Mesothelial cell of epicardium (in vitro differentiated cells): ENCODE results near the gene CECR2. TPM values are rescaled to one million over a fixed set of nuclear protein-coding genes. Genes with fewer than 3 reads are reported as not detected.

ENCODE experiments used
- DNase-seq, 2 experiments: peaks; one replicate each; pipeline ENCODE4 v3.0.0; 2021; ENCODE audit warnings: low spot score in 2 of 2; ENCODE audit not compliant: unreplicated experiment in 2 of 2
- H3K27ac Mint-ChIP-seq: 2 replicates; pipeline ENCODE4 v1.8.0; 2021; ENCODE audit warnings: mixed read lengths
- H3K27me3 Mint-ChIP-seq: 2 replicates; pipeline ENCODE4 v1.8.0; 2021; ENCODE audit warnings: low read depth, mixed read lengths
- H3K36me3 Mint-ChIP-seq: 2 replicates; pipeline ENCODE4 v1.8.0; 2021; ENCODE audit warnings: mixed read lengths
- H3K4me1 Mint-ChIP-seq: 2 replicates; pipeline ENCODE4 v1.8.0; 2021; ENCODE audit warnings: mixed read lengths
- H3K4me3 Mint-ChIP-seq: 2 replicates; pipeline ENCODE4 v1.8.0; 2021; ENCODE audit warnings: mild to moderate bottlenecking, moderate library complexity, mixed read lengths
- H3K9me3 Mint-ChIP-seq: 2 replicates; pipeline ENCODE4 v1.8.0; 2021; ENCODE audit warnings: mixed read lengths
- total RNA-seq: library from RNA; stranded (reverse); gene quantifications from 3 replicates; pipeline ENCODE4 v1.2.1, GENCODE V29; 2021
- TF ChIP-seq, protein P1 (sequence below): fragments of 200-600 bp; sonication (generic); IDR thresholded peaks from one replicate; pipeline ENCODE4 v1.5.0; 2021; ENCODE audit warnings: antibody characterized with exemption; ENCODE audit not compliant: unreplicated experiment

Gene CECR2
- total RNA-seq, result 14.1 to 15.1 TPM (median 15.0 TPM) in 3 replicates

DNA sequence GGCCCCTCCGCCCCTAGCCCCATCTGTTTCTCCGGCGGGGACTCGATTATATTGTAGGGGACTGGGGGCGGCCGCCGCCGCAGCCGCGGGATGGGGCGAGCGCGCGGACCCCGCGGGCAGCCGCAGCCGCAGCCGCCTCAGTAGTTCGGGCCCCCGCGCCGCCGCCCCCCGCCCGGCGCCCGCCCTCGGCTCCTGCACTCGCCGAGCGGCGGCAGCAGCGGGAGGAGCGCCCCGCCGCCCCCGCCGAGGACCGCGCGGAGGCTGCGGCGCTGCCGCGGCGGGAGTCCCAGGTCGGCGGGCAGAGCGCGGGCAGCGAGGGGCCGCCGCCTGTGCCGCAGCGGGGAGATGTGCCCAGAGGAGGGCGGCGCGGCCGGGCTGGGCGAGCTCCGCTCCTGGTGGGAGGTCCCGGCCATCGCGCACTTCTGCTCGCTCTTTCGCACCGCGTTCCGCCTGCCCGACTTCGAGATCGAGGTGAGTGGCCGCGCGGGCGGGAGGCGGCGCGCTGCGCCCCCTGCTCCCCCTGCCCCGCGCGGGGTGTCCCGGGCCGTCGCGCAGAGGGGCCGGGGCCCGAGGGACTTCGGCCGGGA lies at the start of gene CECR2:
TSS of gene CECR2 (plus strand) at position 22 of the 587 bp plus-strand sequence. CDS start at position 346, 324 bp downstream.
- H3K9me3 Mint-ChIP-seq, result no peaks in the 10 kb centered on the region
- H3K36me3 Mint-ChIP-seq, result no peaks in the 10 kb centered on the region
- TF ChIP-seq, protein P1, sequence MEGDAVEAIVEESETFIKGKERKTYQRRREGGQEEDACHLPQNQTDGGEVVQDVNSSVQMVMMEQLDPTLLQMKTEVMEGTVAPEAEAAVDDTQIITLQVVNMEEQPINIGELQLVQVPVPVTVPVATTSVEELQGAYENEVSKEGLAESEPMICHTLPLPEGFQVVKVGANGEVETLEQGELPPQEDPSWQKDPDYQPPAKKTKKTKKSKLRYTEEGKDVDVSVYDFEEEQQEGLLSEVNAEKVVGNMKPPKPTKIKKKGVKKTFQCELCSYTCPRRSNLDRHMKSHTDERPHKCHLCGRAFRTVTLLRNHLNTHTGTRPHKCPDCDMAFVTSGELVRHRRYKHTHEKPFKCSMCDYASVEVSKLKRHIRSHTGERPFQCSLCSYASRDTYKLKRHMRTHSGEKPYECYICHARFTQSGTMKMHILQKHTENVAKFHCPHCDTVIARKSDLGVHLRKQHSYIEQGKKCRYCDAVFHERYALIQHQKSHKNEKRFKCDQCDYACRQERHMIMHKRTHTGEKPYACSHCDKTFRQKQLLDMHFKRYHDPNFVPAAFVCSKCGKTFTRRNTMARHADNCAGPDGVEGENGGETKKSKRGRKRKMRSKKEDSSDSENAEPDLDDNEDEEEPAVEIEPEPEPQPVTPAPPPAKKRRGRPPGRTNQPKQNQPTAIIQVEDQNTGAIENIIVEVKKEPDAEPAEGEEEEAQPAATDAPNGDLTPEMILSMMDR, result no peak
- H3K4me1 Mint-ChIP-seq, result peaks cover 39% of the 10 kb centered on the region
- peak within 1 kb of the TSS; percentile 89 for H3K4me3 Mint-ChIP-seq
- peaks cover 2% of the 10 kb centered on the region for H3K27me3 Mint-ChIP-seq
- H3K27ac Mint-ChIP-seq, result peak within 1 kb of the TSS; percentile 94
- DNase-seq, result peak; percentile 46 to 73

DNA sequence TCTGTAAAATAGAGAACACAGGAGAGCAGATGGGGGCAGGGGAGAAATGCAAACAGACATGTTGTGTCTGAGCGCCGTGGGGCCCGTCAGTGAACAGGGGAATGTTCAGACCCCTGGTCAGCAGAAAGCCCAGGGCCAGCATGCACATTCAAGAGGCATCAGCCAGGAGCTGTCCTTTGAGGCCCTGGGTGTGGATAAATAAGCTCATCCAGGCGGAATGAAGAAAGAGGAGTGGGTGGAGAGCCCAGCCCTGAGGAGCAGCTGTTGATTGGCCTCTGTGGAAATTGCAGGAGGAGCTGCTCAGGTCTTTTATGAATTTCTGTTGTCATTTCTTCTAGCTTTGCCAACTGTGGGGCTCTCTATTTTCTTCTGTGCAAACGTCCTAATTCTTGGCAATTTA lies 49.7 kb upstream of the CECR2 start:
- TF ChIP-seq, protein P1, result no peak
- no peaks in the 10 kb centered on the region for H3K4me1 Mint-ChIP-seq
- H3K4me3 Mint-ChIP-seq, result no peak overlapping the region
- no peak for DNase-seq
- no peaks in the 10 kb centered on the region for H3K36me3 Mint-ChIP-seq
- H3K9me3 Mint-ChIP-seq, result no peaks in the 10 kb centered on the region
- H3K27me3 Mint-ChIP-seq, result no peaks in the 10 kb centered on the region
- no peak overlapping the region for H3K27ac Mint-ChIP-seq

DNA sequence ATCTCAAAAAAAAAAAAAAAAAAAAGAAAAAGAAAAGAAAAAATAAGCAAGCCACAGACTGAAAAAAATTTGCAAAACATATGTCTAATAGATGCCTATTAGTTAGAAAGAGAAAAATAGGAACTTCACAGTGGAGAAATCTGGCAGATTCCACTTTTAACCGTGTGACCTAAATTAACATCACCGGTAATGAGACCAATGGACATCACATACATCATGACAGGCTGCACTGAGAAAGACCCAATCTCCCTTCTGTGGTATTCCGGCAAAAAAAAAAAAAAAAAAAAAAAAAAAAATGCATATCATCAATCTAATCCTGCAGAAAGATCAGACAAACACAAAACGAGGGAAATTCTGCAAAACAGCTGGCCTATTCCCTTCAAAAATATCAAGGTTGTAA lies 46.7 kb upstream of the CECR2 start:
- Mint-ChIP-seq H3K27ac (no peak overlapping the region), H3K36me3 (no peaks in the 10 kb centered on the region), H3K27me3 (no peaks in the 10 kb centered on the region), H3K4me1 (no peaks in the 10 kb centered on the region), H3K4me3 (no peak overlapping the region), H3K9me3 (peaks cover 4% of the 10 kb centered on the region)
- TF ChIP-seq, protein P1, result no peak
- DNase-seq, result no peak

DNA sequence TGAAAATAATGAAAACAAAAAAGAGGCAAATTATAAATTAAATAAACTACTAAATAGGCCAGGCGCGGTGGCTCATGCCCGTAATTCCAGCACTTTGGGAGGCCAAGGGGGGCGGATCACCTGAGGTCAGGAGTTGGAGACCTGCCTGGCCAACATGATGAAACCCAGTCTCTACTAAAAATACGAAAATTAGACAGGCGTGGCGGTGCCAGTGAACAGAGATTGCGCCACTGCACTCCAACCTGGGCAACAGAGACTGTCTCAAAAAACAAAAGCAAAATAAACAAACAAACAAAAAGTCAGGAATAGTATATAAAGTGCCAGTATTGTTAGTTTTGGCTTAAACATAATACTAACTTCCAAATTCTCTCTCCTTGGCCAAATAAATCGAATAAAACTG lies 37.6 kb upstream of the CECR2 start:
- Mint-ChIP-seq H3K36me3 (no peaks in the 10 kb centered on the region), H3K9me3 (no peaks in the 10 kb centered on the region), H3K4me1 (no peaks in the 10 kb centered on the region), H3K27me3 (no peaks in the 10 kb centered on the region), H3K27ac (no peak overlapping the region), H3K4me3 (no peak overlapping the region)
- TF ChIP-seq, protein P1, result no peak
- DNase-seq, result no peak

DNA sequence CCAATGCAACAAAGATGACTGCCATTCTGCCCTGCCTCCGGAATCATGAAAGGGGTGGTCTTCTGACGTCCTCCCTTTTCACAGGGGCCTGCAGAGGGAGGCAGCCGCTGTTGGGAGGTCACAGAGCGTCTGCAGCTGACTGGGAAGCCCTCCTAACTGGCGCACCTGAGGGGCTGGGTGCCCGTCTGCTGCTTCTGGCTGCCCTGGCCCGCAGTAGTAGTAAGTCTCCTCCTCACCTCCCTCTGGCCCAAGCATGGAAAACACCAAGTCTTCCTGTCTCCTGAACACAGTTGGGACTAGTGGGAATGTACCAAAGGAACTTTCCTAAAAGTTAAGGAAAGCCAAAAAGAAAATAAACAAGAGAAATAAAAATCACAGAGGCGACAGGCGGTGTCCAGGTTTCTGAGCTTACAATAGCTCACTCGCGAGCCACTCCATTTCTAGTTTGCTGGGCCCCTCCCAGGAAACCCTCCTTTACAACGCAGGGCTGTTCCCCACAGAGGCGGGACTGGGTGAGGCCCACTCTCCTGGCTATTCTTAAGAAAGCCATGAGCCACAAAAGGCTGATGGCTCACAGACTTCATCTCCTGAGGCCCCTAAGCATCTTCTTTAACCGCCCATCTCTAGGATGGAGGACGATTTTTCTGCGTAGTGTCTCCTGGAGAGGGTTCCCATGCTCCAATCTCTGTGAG lies 37.0 kb upstream of the CECR2 start:
- Mint-ChIP-seq H3K36me3 (no peaks in the 10 kb centered on the region), H3K4me3 (no peak overlapping the region), H3K4me1 (no peaks in the 10 kb centered on the region), H3K9me3 (no peaks in the 10 kb centered on the region), H3K27me3 (no peaks in the 10 kb centered on the region), H3K27ac (no peak overlapping the region)
- TF ChIP-seq, protein P1, result no peak
- DNase-seq, result no peak
